GM18526 (cell line): ENCODE results near the gene THRB.

Source experiments
- POLR2A ChIP-seq: IDR thresholded peaks from 3 replicates; pipeline ENCODE4 v1.6.1; 2011; ENCODE audit not compliant: insufficient read length; ENCODE audit errors: extremely low read depth

Gene THRB

GRCh38 chr3:24476871-24477656 lies 17.6 kb downstream of the THRB start:
- no peak for TF ChIP-seq POLR2A

GRCh38 chr3:24475925-24476324 lies 18.7 kb downstream of the THRB start:
- TF ChIP-seq POLR2A = no peak

DNA sequence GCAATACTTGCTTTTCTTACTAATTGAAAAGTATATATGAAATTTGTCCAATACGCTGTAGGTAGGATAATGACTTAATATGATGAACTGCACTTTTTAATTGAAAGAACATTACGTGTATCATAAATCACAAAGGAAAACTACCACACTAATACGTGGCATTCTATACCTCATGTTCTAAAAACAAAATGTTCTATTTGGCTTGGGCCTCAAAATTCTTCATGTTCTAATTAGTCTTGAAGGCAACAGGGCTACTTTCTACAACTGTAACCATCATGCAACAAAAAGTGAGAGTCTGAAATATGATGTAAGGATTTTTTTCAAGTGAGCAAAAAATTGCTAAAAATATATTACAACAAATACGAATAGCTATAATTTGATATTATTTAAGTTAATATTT lies 19.8 kb downstream of the THRB start:
- no peak for TF ChIP-seq POLR2A

DNA sequence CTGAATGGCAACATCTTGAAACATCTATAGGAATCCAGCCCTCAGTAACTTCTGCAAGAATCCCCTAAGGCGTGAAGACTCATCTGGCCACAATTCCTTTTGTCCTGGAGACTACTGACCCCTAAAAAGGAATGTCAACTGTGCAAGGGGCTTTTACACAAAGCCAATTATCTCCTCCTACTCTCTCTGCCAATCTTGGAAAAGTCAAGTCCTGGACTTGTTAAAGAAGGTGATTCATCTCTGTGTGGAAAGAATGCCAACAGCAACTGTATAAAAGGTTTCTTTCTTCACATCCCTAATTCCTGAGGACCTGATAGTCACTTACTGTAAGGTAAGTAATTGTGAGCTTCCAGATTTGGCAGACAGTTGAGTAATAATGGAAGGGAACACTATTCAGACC lies 22.3 kb downstream of the THRB start:
- no peak for TF ChIP-seq POLR2A

DNA sequence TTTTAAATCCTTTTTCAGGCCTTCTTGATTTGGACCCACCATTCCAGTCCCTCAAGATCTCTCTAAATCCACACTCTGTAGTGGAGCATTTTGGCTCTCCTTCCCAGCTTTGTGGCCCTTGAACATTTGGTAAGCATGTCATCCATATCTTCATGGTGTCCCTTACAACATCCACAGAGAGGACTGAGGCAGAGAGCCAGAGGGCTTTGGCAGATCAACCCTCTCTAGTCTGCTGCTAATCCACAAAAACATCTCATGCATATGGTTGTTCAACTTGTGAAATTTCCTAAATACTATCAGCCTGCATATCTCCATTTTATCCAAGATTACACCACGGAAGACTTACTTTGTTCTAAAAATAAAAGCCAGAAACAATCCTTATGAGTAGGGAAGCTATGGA lies 23.2 kb downstream of the THRB start:
- no peak for TF ChIP-seq POLR2A

DNA sequence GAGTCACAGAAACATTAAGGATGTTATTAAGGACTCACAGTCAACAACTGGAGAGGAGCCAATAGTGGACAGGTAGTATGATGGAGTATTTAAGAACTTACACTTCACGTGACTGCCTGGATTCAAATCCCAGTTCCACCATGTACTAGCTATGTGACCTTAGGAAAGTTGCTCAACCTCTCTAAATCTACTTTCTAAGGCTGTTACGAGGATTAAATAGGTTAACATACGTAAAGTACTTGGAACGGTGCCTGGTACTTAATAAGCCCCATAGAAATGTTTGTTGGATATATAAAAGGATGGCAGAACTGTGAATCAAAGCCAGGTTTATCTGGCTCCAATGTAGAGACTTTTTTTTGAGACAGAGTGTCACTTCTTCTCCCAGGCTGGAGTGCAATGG lies 24.4 kb downstream of the THRB start:
- no peak for TF ChIP-seq POLR2A

DNA sequence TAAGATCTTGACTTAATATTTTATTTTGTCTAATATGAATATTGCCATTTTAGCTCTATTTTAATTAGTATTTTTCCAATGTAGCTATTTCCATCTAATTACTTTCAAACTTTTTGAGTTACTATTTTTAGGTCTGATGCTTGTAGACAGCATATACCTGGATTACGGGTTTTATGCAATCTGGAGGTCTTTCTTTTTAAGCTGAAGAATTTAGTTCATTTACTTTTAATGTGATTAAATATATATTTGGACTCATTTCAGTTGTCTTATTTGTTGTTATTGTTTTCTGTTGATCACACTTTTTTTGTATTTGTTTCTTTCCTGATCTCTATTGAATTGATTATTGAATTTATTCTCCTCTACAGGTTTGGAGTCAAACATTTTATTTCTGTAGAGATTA lies 30.3 kb downstream of the THRB start:
- no peak for TF ChIP-seq POLR2A

- TF ChIP-seq POLR2A = no peak
Observed at GRCh38 chr3:24462737-24463136, 31.9 kb downstream of the THRB start.

GRCh38 chr3:24460974-24461373 lies 33.7 kb downstream of the THRB start:
- TF ChIP-seq POLR2A = no peak

DNA sequence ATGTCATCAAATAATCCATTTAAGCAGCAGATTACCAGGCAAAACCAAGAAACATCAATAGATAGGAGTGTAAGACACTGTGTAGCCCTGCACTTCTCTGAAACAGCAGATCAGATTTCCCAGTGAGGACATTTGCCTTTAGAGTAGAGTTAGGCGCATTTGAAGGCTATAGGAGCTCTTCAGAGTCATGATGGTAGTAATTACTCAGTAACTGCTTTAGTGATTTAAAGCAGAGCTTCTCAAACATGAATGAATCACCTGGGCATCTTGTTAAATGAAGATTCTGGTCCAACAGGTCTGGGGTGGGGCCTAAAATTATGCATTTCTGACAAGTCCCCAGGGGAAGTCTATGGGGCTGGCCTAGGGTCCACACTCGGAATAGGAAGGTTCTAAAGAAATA lies 36.9 kb downstream of the THRB start:
- no peak for TF ChIP-seq POLR2A

DNA sequence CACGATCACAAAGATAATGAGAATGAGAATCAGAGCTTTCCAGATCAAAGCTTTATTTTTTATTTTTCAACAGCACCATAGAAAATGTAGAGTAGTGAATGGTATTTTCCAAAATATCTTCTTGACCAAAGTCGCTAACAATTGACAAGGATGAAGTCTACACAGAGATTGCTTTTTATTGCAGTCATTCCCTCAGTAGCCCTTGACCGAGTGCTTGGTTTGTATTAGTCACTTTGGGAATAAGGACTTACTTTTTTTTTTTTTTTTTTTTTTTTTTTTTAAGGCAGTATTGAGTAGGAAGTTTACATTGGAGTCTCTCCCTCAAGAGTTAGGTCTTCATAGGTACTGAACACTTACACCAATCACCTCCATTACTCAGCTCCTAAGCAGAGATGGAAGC lies 39.8 kb downstream of the THRB start:
- no peak for TF ChIP-seq POLR2A

GRCh38 chr3:24454393-24454792 lies 40.3 kb downstream of the THRB start:
- TF ChIP-seq POLR2A = no peak

GRCh38 chr3:24451461-24452099 lies 43.1 kb downstream of the THRB start:
- no peak for TF ChIP-seq POLR2A

- TF ChIP-seq POLR2A = no peak
Observed at GRCh38 chr3:24450160-24450907, 44.3 kb downstream of the THRB start.

DNA sequence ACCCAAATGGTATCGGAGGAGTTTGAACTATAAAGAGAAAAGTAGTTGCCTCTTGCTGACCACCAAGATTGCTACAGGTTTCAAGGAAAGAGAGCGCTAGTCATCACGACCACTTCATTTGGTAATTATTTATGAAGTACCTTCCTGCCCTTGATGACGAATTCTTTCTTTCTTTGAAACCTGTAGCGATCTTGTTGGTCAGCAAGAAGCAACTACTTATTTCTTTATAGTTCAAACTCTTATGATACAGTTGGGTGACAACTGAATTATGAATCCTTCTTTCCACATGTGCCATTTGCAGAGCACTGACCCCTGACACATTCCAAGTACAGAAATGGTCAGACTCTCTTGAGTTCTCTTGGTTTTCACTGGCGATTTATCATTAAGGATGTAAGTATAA lies 46.8 kb downstream of the THRB start:
- TF ChIP-seq POLR2A = no peak

DNA sequence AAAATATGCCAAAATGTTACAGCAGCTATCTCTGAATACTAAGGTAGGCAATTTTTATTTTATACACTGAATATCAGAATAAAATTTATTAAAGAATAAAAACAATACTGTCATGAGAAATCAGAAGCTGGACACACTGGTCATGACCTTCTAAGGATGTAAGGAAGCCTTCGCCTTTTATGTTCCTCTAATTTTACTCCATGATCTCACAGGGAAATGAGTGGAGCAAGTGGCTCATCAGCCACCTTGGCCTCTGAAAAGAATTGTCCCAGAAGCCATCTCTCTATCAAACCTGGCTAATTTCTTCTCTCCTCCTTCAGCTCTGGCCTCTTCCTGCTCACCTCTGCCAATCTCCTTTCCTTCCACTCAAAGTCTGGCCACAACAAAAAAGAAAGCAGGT lies 48.6 kb downstream of the THRB start:
- no peak for TF ChIP-seq POLR2A
